Activated B cell treated with CpG ODN at 0.5 μM for 24 hours (primary cell): ENCODE data around the gene OR5C1. TPM values are rescaled to one million over a fixed set of nuclear protein-coding genes. Genes with fewer than 3 reads are reported as not detected.

Experiments used
- ATAC-seq: fragments of 200-7000 bp; cut with Tn5 transposase; one replicate; pipeline ENCODE4 v1.10.0; 2021; ENCODE audit warnings: low read depth, mild to moderate bottlenecking, moderate library complexity
- CTCF ChIA-PET: fragments of 350-600 bp; sonication (Branson Sonifier 250); formaldehyde crosslinking; loops from one replicate; lab custom pipeline; 2021; ENCODE audit warnings: antibody characterized with exemption; lab: Charles Lee
- POLR2A ChIA-PET: fragments of 350-600 bp; sonication (Branson Sonifier 250); formaldehyde crosslinking; loops from one replicate; lab custom pipeline; 2021; ENCODE audit warnings: antibody characterized with exemption; lab: Charles Lee
- DNase-seq: peaks from one replicate; pipeline ENCODE4 v3.0.0; 2022
- H3K27ac Mint-ChIP-seq: one replicate; pipeline ENCODE4 v1.8.0; 2020; ENCODE audit warnings: mixed read lengths
- H3K27me3 Mint-ChIP-seq: one replicate; pipeline ENCODE4 v1.8.0; 2021; ENCODE audit warnings: mixed read lengths
- H3K36me3 Mint-ChIP-seq: one replicate; pipeline ENCODE4 v1.8.0; 2021; ENCODE audit warnings: low read depth, mixed read lengths
- H3K4me1 Mint-ChIP-seq: one replicate; pipeline ENCODE4 v1.8.0; 2021; ENCODE audit warnings: mixed read lengths
- H3K4me3 Mint-ChIP-seq: one replicate; pipeline ENCODE4 v1.8.0; 2020; ENCODE audit warnings: mild to moderate bottlenecking, mixed read lengths
- H3K9me3 Mint-ChIP-seq: one replicate; pipeline ENCODE4 v1.8.0; 2020; ENCODE audit warnings: mixed read lengths
- intact Hi-C: fragments of 100-400 bp; cut with micrococcal nuclease; formaldehyde crosslinking; loops from one replicate; pipeline ENCODE4 v1.15.1; 2024
- total RNA-seq: library from RNA; stranded (reverse); gene quantifications from 2 replicates; pipeline ENCODE4 v1.2.3, GENCODE V29; 2022
- TF ChIP-seq, protein P1 (sequence below): fragments of 200-600 bp; IDR thresholded peaks from one replicate; pipeline ENCODE4 v1.8.0; 2022; ENCODE audit warnings: antibody characterized with exemption, mild to moderate bottlenecking

The OR5C1 gene
- total RNA-seq, 1 donor from 2014 or later = not detected

DNA sequence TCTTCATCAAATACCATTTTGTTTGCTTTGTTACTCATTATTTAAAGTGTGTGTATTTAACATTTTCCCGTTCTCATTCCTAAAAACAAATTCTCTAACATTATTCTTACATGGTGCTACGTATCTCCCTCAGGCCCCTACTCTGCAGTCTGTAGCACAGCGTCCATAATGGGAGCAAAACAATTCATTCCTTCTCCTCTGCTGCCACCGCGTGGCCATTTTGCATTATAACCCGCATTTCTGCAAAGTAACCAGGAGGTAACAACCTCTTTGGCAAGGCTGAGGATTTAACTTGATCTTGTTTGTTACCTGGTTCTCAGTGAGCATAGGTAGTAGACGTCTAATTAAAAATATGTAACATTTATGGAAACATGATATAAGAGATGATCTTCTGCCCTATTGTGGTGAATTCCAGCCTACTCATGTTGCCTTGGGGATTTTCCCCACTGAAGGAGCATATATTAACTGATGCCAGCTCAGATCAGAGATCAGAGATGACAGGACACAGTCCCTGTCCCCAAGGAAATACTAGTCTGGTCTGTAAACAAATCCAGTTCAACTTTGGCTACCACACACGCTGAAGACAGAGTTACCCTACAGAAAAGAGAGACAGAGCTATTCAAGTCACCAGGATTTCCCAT, 21.7 kb downstream of the OR5C1 start:
- TF ChIP-seq, protein P1, sequence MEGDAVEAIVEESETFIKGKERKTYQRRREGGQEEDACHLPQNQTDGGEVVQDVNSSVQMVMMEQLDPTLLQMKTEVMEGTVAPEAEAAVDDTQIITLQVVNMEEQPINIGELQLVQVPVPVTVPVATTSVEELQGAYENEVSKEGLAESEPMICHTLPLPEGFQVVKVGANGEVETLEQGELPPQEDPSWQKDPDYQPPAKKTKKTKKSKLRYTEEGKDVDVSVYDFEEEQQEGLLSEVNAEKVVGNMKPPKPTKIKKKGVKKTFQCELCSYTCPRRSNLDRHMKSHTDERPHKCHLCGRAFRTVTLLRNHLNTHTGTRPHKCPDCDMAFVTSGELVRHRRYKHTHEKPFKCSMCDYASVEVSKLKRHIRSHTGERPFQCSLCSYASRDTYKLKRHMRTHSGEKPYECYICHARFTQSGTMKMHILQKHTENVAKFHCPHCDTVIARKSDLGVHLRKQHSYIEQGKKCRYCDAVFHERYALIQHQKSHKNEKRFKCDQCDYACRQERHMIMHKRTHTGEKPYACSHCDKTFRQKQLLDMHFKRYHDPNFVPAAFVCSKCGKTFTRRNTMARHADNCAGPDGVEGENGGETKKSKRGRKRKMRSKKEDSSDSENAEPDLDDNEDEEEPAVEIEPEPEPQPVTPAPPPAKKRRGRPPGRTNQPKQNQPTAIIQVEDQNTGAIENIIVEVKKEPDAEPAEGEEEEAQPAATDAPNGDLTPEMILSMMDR = no peak
- POLR2A ChIA-PET = no interaction called here
- H3K9me3 Mint-ChIP-seq = no peaks in the 10 kb centered on the region

DNA sequence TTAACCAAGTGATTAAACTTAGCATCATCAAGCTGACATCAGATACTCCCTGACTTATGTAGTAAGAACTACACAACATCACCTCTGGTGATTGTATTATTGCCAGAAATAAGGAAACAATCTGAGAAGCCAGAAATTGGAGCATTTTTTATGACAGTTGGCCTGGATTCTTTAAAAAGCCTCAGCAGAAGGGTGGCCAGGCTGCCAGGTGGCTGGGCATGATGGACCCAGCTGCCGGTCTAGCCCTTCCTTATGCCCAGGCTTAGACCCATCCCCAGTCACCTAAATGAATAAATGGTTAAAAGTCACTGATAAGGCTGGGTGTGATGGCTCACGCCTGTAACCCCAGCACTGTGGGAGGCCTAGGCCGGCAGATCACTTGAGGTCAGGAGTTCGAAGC, 24.0 kb downstream of the OR5C1 start:
- H3K27me3 Mint-ChIP-seq = no peaks in the 10 kb centered on the region
- H3K4me3 Mint-ChIP-seq = no peak overlapping the region
- TF ChIP-seq, protein P1 = no peak
- no peaks in the 10 kb centered on the region for H3K9me3 Mint-ChIP-seq
- POLR2A ChIA-PET = no interaction called here
- peaks cover 13% of the 10 kb centered on the region for H3K36me3 Mint-ChIP-seq
- H3K27ac Mint-ChIP-seq = no peak overlapping the region
- DNase-seq (no peak), ATAC-seq (no peak)
- intact Hi-C loops = no loop called here
- peaks cover 25% of the 10 kb centered on the region for H3K4me1 Mint-ChIP-seq
- CTCF ChIA-PET = interaction anchor here (1.1 to 1.2 kb wide), 2 partner anchors 349 to 714 kb away, joined by 4 to 5 read pairs; no protein-coding TSS in a partner anchor

More for the DNA sequence above, 21.7 kb downstream of the OR5C1 start:
- H3K27ac Mint-ChIP-seq = no peak overlapping the region
- H3K27me3 Mint-ChIP-seq = no peaks in the 10 kb centered on the region
- intact Hi-C loops = loop anchor here (1.0 kb wide), 4 partner anchors 345 to 711 kb away; no protein-coding TSS in a partner anchor
- H3K4me1 Mint-ChIP-seq = peaks cover 9% of the 10 kb centered on the region
- CTCF ChIA-PET = interaction anchor here (0.9 to 3.5 kb wide), 6 partner anchors 346 to 712 kb away, joined by 3 to 22 read pairs (median 10); no protein-coding TSS in a partner anchor
- H3K36me3 Mint-ChIP-seq = peaks cover 5% of the 10 kb centered on the region
- no peak overlapping the region for H3K4me3 Mint-ChIP-seq
- DNase-seq = peak; percentile 54
- ATAC-seq = peak; percentile 88

DNA sequence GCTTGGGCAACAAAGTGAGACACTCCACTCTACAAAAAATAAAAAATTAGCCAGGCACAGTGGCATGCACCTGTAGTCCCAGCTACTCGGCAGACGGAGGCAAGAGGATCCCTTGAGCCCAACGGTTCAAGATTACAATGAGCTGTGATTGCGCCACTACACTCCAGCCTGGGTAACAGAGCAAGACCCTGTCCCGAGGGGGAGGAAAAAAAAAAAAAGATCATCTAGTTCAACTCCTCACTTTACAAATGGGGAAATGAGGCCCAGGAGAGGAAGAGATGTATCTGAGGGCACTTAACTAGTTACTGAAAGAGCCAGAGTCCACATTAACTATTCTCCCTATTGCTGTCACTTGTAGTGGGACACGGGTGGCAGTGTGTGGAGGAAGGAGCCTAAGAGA, 25.8 kb downstream of the OR5C1 start:
- intact Hi-C loops = no loop called here
- H3K4me1 Mint-ChIP-seq = peaks cover 25% of the 10 kb centered on the region
- H3K27me3 Mint-ChIP-seq = no peaks in the 10 kb centered on the region
- H3K4me3 Mint-ChIP-seq = no peak overlapping the region
- CTCF ChIA-PET = no interaction called here
- H3K36me3 Mint-ChIP-seq = peaks cover 20% of the 10 kb centered on the region
- H3K9me3 Mint-ChIP-seq = no peaks in the 10 kb centered on the region
- TF ChIP-seq, protein P1 = no peak
- POLR2A ChIA-PET = interaction anchor here (0.6 kb wide), 1 partner anchor 1129 kb away, joined by 4 read pairs; no protein-coding TSS in a partner anchor
- H3K27ac Mint-ChIP-seq = peak overlapping the region; percentile 51
- DNase-seq (no peak), ATAC-seq (peak; percentile 43)

DNA sequence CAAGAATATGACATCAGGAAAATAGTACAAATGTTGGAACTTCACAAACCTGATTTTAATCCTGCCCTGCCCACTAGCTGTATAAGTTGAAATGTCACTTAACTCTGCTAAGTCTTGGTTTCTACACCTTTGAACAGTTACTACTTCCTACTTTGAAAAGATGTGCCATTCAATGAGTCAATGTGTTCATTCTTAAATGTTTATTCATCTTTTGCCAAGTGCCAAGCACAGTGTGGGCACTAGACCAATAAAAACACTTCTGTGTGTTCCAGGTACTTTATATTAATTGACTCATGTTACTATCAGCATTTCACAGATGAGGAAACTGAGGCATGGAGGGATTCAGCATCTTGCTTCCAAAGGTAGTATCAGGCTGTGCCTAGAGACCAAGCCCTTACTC, 26.8 kb downstream of the OR5C1 start:
- DNase-seq (no peak), ATAC-seq (no peak)
- TF ChIP-seq, protein P1 = no peak
- Mint-ChIP-seq H3K27me3 (no peaks in the 10 kb centered on the region), H3K4me3 (no peak overlapping the region), H3K9me3 (no peaks in the 10 kb centered on the region), H3K36me3 (peaks cover 30% of the 10 kb centered on the region), H3K4me1 (peaks cover 25% of the 10 kb centered on the region), H3K27ac (peak overlapping the region; percentile 33)
- POLR2A ChIA-PET = no interaction called here
- CTCF ChIA-PET = interaction anchor here (1.2 kb wide), 1 partner anchor 350 kb away, joined by 3 read pairs; no protein-coding TSS in a partner anchor
- intact Hi-C loops = no loop called here

DNA sequence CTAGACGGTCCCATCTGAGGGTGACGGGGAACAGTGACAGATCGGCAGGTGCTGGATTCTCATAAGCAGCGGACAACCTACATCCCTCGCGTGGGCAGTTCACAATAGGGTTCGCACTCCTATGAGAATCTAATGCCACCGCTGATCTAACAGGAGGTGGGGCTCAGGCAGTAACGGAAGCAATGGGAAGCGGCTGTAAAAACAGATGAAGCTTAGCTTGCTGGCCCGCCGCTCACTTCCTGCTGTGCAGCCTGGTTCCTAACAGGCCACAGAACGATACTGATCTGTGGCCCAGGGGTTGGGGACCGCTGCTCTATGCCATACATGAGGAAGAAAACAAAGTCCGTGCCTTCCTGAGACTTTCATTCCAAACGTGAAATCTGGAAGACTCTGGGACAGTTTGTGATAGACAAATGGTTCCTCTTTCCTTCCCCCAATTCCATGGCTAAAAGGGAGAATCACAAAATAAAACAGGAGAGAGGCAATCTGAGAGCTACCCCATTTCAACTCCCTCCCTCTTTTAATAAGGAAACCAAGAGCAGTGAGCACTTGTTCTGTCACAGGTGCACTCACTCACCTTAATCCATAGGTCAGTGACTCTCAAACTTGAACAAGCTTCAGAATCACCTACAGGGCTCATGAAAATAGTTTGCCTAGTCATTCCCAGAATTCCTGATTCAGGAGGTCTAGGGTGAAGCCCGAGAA, 27.6 kb downstream of the OR5C1 start:
- ChIA-PET CTCF (interaction anchor here (0.6 to 1.2 kb wide), 2 partner anchors 108 to 351 kb away, joined by 3 read pairs; no protein-coding TSS in a partner anchor), POLR2A (interaction anchor here (1.2 kb wide), 1 partner anchor 12 kb away, joined by 3 read pairs; the partner anchor contains the start of gene PDCL)
- no peak for DNase-seq
- peaks cover 34% of the 10 kb centered on the region for H3K36me3 Mint-ChIP-seq
- peak overlapping the region; percentile 66 for H3K4me3 Mint-ChIP-seq
- intact Hi-C loops = no loop called here
- peaks cover 25% of the 10 kb centered on the region for H3K4me1 Mint-ChIP-seq
- no peaks in the 10 kb centered on the region for H3K9me3 Mint-ChIP-seq
- TF ChIP-seq, protein P1 = no peak
- no peaks in the 10 kb centered on the region for H3K27me3 Mint-ChIP-seq
- H3K27ac Mint-ChIP-seq = peak overlapping the region; percentile 65
- peak; percentile 60 for ATAC-seq
